ENCODE results near the gene HHIP. TPM values are rescaled to one million over a fixed set of nuclear protein-coding genes. Genes with fewer than 3 reads are reported as not detected.
"Not testable (repeated sequence)": the region's sequence is repeated elsewhere in the genome, so short reads cannot be mapped to it uniquely, and the experiment has no call there.

HHIP gene
- total RNA-seq, 1 donor from 2014 or later = 247 TPM

DNA sequence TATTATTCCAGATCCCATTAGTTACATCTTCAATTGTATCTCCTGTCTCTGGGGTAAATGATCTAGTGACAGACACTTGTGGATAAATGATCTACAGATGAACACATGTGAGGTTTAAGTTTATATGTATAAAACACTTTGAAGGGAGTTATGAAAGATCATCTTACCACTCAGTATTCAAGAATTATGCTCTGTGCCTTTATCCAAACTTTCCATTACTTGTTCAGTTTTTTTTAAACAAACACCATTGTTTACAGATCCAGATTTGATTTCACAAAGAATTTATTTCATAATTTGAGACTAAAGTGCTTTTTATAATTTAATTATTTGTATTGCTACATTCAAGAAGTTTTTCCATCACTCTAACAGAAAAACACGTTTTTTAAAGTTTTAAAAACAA lies 142.5 kb downstream of the HHIP start:
- intact Hi-C loops (cut with DNase I) = no loop called here
- ATAC-seq (no peak), DNase-seq (no peak)
- no peaks in the 10 kb centered on the region for H3K36me3 ChIP-seq
- TF ChIP-seq, protein P1, sequence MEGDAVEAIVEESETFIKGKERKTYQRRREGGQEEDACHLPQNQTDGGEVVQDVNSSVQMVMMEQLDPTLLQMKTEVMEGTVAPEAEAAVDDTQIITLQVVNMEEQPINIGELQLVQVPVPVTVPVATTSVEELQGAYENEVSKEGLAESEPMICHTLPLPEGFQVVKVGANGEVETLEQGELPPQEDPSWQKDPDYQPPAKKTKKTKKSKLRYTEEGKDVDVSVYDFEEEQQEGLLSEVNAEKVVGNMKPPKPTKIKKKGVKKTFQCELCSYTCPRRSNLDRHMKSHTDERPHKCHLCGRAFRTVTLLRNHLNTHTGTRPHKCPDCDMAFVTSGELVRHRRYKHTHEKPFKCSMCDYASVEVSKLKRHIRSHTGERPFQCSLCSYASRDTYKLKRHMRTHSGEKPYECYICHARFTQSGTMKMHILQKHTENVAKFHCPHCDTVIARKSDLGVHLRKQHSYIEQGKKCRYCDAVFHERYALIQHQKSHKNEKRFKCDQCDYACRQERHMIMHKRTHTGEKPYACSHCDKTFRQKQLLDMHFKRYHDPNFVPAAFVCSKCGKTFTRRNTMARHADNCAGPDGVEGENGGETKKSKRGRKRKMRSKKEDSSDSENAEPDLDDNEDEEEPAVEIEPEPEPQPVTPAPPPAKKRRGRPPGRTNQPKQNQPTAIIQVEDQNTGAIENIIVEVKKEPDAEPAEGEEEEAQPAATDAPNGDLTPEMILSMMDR (IDR thresholded peaks at IDR 0.05) = no peak
- no peak overlapping the region for H3K4me3 ChIP-seq
- no peaks in the 10 kb centered on the region for H3K9me3 ChIP-seq
- no peak overlapping the region for H3K27ac ChIP-seq
- H3K27me3 ChIP-seq = no peaks in the 10 kb centered on the region
- no peaks in the 10 kb centered on the region for H3K4me1 ChIP-seq

DNA sequence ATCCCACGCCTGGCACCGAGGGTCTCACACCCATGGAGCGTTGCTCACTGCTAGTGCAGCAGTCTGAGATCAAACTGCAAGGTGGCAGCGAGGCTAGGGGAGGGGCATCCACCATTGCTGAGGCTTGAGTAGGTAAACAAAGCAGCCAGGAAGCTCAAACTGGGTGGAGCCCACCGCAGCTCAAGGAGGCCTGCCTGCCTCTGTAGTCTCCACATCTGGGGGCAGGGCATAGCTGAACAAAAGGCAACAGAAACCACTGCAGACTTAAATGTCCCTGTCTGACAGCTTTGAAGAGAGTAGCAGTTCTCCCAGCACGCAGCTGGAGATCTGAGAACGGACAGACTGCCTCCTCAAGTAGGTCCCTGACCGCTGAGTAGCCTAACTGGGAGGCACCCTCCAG lies 146.0 kb downstream of the HHIP start:
- H3K36me3 ChIP-seq; intact Hi-C loops (cut with DNase I); H3K9me3 ChIP-seq; H3K4me1 ChIP-seq; H3K27me3 ChIP-seq; DNase-seq; ATAC-seq; H3K27ac ChIP-seq; H3K4me3 ChIP-seq: not testable (repeated sequence)

Data from upper lobe of right lung (tissue), 1 donor.